T-helper 2 cell treated with Interferon-gamma antibody and Interleukin-4, amounts not matched to agents 5 μg/mL and 100 μg/mL, for 36 hours (primary cell): Measurements from ENCODE around the gene DMAP1.
"Not testable (repeated sequence)": the region's sequence is repeated elsewhere in the genome, so short reads cannot be mapped to it uniquely, and the experiment has no call there.

Source experiments
- DNase-seq: peaks from one replicate; pipeline ENCODE4 v3.0.0; 2021; ENCODE audit warnings: low spot score
- H3K27ac Mint-ChIP-seq: one replicate; pipeline ENCODE4 v1.8.0; 2021; ENCODE audit warnings: mild to moderate bottlenecking, mixed read lengths
- H3K27me3 Mint-ChIP-seq: one replicate; pipeline ENCODE4 v1.8.0; 2021; ENCODE audit warnings: low read depth, mixed read lengths
- H3K36me3 Mint-ChIP-seq: one replicate; pipeline ENCODE4 v1.8.0; 2021; ENCODE audit warnings: low read depth, mixed read lengths
- H3K4me1 Mint-ChIP-seq: one replicate; pipeline ENCODE4 v1.8.0; 2021; ENCODE audit warnings: low read depth, mixed read lengths
- H3K4me3 Mint-ChIP-seq: one replicate; pipeline ENCODE4 v1.8.0; 2022; ENCODE audit warnings: mild to moderate bottlenecking, moderate library complexity, mixed read lengths
- H3K9me3 Mint-ChIP-seq: one replicate; pipeline ENCODE4 v1.8.0; 2021; ENCODE audit warnings: mixed read lengths

DMAP1 gene

DNA sequence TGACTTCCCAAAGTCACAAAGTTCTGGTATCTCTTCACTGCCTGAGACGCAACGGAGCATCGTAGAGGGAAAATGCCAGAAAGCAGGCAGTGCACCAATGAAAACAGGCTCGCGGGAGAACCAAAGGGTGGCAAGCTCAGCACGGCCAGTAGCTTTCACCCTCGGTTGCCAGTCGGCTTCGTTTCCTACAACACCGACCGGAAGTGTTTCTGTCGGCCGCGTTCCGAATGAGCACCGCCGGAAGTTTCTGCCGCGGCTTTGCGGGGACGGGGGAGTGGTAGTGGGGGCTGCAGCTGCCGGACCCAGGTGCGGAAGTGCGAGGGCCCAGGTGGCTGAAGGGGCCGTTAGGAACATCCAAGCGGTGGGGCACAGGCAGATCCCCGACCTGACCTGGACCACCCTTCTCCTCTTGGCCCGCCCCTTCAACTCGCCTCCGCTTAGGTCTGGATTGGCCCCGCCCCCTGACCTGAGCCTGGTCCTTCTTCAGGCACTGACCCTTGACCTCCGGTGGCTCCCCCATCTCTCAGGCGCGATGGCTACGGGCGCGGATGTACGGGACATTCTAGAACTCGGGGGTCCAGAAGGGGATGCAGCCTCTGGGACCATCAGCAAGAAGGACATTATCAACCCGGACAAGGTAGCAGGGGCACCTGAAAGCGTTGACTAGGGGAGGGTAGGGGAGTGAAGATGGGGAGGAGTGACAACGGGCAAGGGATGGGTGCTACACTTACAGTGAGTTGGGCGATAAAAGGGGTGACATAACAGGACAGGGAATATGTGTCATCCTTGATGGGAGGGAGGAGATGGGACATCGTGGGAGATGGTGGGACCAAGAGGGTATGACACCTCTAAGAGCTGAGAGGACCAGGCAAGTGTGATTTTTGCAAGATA, at the start of gene DMAP1:
Gene DMAP1 (plus strand): TSS at position 250 of the 891 bp plus-strand sequence. CDS start 283 bp downstream, at position 533.
- H3K4me3 Mint-ChIP-seq: peak within 1 kb of the TSS; percentile 95
- H3K9me3 Mint-ChIP-seq: no peaks in the 10 kb centered on the region
- DNase-seq: peak; percentile 79
- H3K27ac Mint-ChIP-seq: peak within 1 kb of the TSS; percentile 89
- peaks cover 2% of the 10 kb centered on the region for H3K27me3 Mint-ChIP-seq
- peaks cover 16% of the 10 kb centered on the region for H3K36me3 Mint-ChIP-seq
- H3K4me1 Mint-ChIP-seq: peaks cover 22% of the 10 kb centered on the region

DNA sequence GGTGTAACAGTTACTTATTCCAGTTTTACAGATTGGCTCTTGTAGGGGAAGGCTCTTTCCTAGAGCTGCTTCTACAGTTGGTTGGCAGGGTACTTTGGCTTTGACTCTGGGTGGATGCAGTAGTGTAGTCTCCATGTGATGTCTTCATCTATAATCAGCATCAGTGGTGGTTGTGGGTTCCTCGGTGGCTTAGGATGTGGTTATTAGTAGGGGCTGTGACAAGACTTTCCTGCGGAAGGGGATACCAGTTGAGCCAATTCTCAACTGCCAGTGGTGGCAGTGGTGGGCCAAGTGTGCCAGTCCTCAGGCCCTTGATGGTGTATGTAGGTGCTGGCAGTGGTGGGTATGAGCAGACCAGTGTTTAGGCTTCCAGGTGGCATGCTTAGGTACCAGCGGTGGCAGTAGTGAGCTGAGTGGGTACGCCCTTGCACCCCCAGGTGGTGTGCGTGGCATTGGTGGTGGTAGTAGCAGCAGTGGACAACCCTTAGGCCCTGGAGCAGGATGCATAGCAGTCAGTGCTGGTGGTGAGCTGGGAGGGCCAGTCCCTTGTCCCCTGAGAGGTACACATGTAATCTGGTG, 44.7 kb upstream of the DMAP1 start:
- H3K27ac Mint-ChIP-seq: no peak overlapping the region
- peaks cover 10% of the 10 kb centered on the region for H3K9me3 Mint-ChIP-seq
- no peak for DNase-seq
- H3K36me3 Mint-ChIP-seq: no peaks in the 10 kb centered on the region
- no peak overlapping the region for H3K4me3 Mint-ChIP-seq
- peaks cover 15% of the 10 kb centered on the region for H3K27me3 Mint-ChIP-seq
- peaks cover 6% of the 10 kb centered on the region for H3K4me1 Mint-ChIP-seq

- Mint-ChIP-seq H3K36me3 (no peaks in the 10 kb centered on the region), H3K27me3 (peaks cover 13% of the 10 kb centered on the region), H3K4me1 (peaks cover 6% of the 10 kb centered on the region), H3K4me3 (no peak overlapping the region), H3K9me3 (peaks cover 18% of the 10 kb centered on the region), H3K27ac (no peak overlapping the region)
- DNase-seq: no peak
These were observed 42.9 kb upstream of the DMAP1 start for GRCh38 chr1:44170281-44170823.

GRCh38 chr1:44174630-44175029, 38.6 kb upstream of the DMAP1 start:
- H3K27me3 Mint-ChIP-seq: peaks cover 5% of the 10 kb centered on the region
- no peak for DNase-seq
- no peaks in the 10 kb centered on the region for H3K4me1 Mint-ChIP-seq
- peaks cover 13% of the 10 kb centered on the region for H3K9me3 Mint-ChIP-seq
- H3K36me3 Mint-ChIP-seq: no peaks in the 10 kb centered on the region
- no peak overlapping the region for H3K4me3 Mint-ChIP-seq
- H3K27ac Mint-ChIP-seq: no peak overlapping the region

- DNase-seq: no peak
- peaks cover 3% of the 10 kb centered on the region for H3K27me3 Mint-ChIP-seq
- no peaks in the 10 kb centered on the region for H3K4me1 Mint-ChIP-seq
- no peaks in the 10 kb centered on the region for H3K9me3 Mint-ChIP-seq
- no peak overlapping the region for H3K27ac Mint-ChIP-seq
- H3K36me3 Mint-ChIP-seq: no peaks in the 10 kb centered on the region
- no peak overlapping the region for H3K4me3 Mint-ChIP-seq
These were observed 12.9 kb upstream of the DMAP1 start for GRCh38 chr1:44200336-44200735.

DNA sequence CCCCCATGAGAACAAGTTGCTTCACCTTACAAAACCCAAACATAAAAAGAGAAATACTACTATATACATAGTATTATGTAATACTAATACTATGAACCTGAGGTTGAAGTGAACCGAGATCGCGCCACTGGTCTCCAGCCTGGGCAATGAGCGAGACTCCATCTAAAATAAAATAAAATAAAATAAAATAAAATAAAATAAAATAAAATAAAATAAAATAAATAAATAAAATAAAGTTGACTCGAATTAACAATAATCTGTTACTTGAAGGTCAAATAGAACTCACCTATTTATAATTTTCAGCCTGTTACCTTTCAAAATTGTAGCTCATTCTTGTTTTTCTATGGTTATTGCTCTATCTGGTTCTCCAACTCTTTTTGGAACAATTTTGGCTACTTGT, 6.7 kb upstream of the DMAP1 start:
- not testable (repeated sequence) for H3K9me3 Mint-ChIP-seq, H3K4me1 Mint-ChIP-seq, H3K27me3 Mint-ChIP-seq, H3K27ac Mint-ChIP-seq, H3K4me3 Mint-ChIP-seq, H3K36me3 Mint-ChIP-seq, DNase-seq

GRCh38 chr1:44208226-44208625, 5.0 kb upstream of the DMAP1 start:
- peaks cover 7% of the 10 kb centered on the region for H3K4me1 Mint-ChIP-seq

GRCh38 chr1:44210595-44210994, 2.7 kb upstream of the DMAP1 start:
- Mint-ChIP-seq H3K36me3 (peaks cover 9% of the 10 kb centered on the region), H3K27ac (no peak overlapping the region), H3K27me3 (peaks cover 4% of the 10 kb centered on the region)

More at GRCh38 chr1:44208226-44208625, 5.0 kb upstream of the DMAP1 start:
- no peaks in the 10 kb centered on the region for H3K36me3 Mint-ChIP-seq
- H3K9me3 Mint-ChIP-seq: no peaks in the 10 kb centered on the region
- no peak overlapping the region for H3K27ac Mint-ChIP-seq
- peaks cover 4% of the 10 kb centered on the region for H3K27me3 Mint-ChIP-seq
- no peak overlapping the region for H3K4me3 Mint-ChIP-seq
- DNase-seq: no peak

GRCh38 chr1:44212355-44213221, 683 bp upstream of the DMAP1 start:
- Mint-ChIP-seq H3K4me3 (peak overlapping the region; percentile 95), H3K36me3 (peaks cover 14% of the 10 kb centered on the region), H3K9me3 (no peaks in the 10 kb centered on the region), H3K27me3 (peaks cover 2% of the 10 kb centered on the region), H3K4me1 (peaks cover 22% of the 10 kb centered on the region), H3K27ac (peak overlapping the region; percentile 89)
- peak; percentile 31 for DNase-seq

More at GRCh38 chr1:44210595-44210994, 2.7 kb upstream of the DMAP1 start:
- Mint-ChIP-seq H3K9me3 (no peaks in the 10 kb centered on the region), H3K4me3 (no peak overlapping the region), H3K4me1 (peaks cover 22% of the 10 kb centered on the region)
- DNase-seq: no peak

DNA sequence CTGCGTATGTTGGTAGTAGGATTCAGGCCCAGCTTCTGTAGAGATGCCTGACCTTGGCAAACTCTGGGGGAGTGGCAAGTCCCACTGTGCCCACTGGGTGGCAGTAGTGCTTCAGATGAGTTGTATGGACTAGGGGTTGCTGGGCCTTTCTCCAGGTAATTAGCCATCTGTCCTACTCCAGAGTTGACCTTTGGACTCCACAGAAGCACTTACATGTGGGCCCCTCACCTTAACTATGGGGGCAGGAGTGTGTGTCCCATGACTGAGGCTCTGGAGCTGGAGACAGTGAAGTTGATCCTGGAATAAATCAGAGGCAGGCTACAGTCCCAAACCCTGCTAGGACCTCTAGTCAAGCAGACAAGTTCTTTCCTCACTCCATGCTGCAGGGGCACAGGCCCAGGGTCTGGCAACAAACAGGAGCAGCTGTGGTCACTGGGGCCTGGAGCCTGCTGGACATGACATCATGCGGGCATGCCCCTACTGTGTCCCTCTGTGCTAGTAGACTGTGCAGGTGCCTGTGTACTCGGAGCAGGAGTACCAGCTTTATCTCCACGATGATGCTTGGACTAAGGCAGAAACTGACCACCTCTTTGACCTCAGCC, 4.6 kb downstream of the DMAP1 start:
- Mint-ChIP-seq H3K4me1 (peaks cover 15% of the 10 kb centered on the region), H3K27ac (no peak overlapping the region), H3K27me3 (no peaks in the 10 kb centered on the region), H3K9me3 (no peaks in the 10 kb centered on the region), H3K36me3 (peaks cover 27% of the 10 kb centered on the region), H3K4me3 (no peak overlapping the region)
- DNase-seq: peak; percentile 52

GRCh38 chr1:44218503-44219300, 5.4 kb downstream of the DMAP1 start:
- Mint-ChIP-seq H3K9me3 (no peaks in the 10 kb centered on the region), H3K27me3 (no peaks in the 10 kb centered on the region), H3K36me3 (peaks cover 26% of the 10 kb centered on the region), H3K4me3 (no peak overlapping the region), H3K27ac (no peak overlapping the region), H3K4me1 (peaks cover 13% of the 10 kb centered on the region)
- DNase-seq: no peak

GRCh38 chr1:44219301-44219626, 6.0 kb downstream of the DMAP1 start:
- peaks cover 23% of the 10 kb centered on the region for H3K36me3 Mint-ChIP-seq
- no peak overlapping the region for H3K4me3 Mint-ChIP-seq
- DNase-seq: no peak
- no peak overlapping the region for H3K27ac Mint-ChIP-seq
- H3K27me3 Mint-ChIP-seq: no peaks in the 10 kb centered on the region
- peaks cover 7% of the 10 kb centered on the region for H3K4me1 Mint-ChIP-seq
- no peaks in the 10 kb centered on the region for H3K9me3 Mint-ChIP-seq
